ENCODE results near the gene B3GAT1.

DNA sequence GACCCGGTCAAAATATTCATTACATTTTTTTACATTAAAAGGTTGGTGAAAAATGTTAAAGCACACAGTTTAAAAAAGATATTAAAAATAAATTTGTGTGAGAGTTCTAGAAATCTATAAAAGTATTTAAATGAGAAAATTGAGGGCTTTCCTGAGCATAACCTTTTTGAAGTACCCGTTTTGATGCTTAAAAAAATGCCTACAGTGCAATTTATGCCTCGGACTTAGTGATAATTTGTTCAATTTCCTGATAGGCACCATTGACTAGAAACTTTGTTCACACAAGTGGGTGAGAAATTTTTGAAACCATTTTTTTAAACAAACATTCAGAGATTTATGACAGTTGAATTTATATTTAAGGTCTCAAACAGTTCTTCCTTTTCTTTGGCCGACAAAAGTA lies 29.7 kb upstream of the B3GAT1 start:
- no peak for TF ChIP-seq POLR2A (IDR thresholded peaks at IDR 0.05; ENCODE audit: low read length)
- TF ChIP-seq GATA1 (IDR thresholded peaks at IDR 0.05; ENCODE audit: low read depth, low read length) = no peak

Measured in erythroblast (primary cell).